GM23338 (cell line): ENCODE measurements around the gene OLFML1. TPM values are rescaled to one million over a fixed set of nuclear protein-coding genes. Genes with fewer than 3 reads are reported as not detected.

Experiments used
- ATAC-seq: fragments of 200-7000 bp; cut with Tn5 transposase; 3 replicates; pipeline ENCODE4 v1.9.1; 2020
- DNase-seq: peaks from one replicate; pipeline ENCODE4 v3.0.0-alpha.2; 2015; ENCODE audit warnings: low spot score
- H2AFZ ChIP-seq: fragments of 200-600 bp; sonication (generic); 2 replicates; pipeline ENCODE4 v1.8.0; 2016; ENCODE audit warnings: antibody characterized with exemption, mild to moderate bottlenecking, moderate library complexity
- H3F3A ChIP-seq: fragments of 200-600 bp; sonication (generic); replicated peaks from 2 replicates; pipeline ENCODE4 v1.8.0; 2017; ENCODE audit warnings: antibody characterized with exemption, mixed run types, low read depth
- H3K27ac ChIP-seq: fragments of 200-600 bp; sonication (generic); 2 replicates; pipeline ENCODE4 v1.6.1; 2016; ENCODE audit warnings: low read depth
- H3K27me3 ChIP-seq: fragments of 200-600 bp; sonication (generic); 2 replicates; pipeline ENCODE4 v1.8.0; 2016; ENCODE audit warnings: mild to moderate bottlenecking, mixed run types, moderate library complexity; ENCODE audit not compliant: insufficient read depth
- H3K36me3 ChIP-seq: fragments of 200-600 bp; sonication (generic); 2 replicates; pipeline ENCODE4 v1.8.0; 2016; ENCODE audit warnings: mild to moderate bottlenecking; ENCODE audit not compliant: insufficient read depth
- H3K4me1 ChIP-seq: fragments of 200-600 bp; sonication (generic); 2 replicates; pipeline ENCODE4 v1.8.0; 2016; ENCODE audit warnings: mild to moderate bottlenecking, moderate library complexity; ENCODE audit not compliant: insufficient read depth
- H3K4me2 ChIP-seq: fragments of 200-600 bp; sonication (generic); 2 replicates; pipeline ENCODE4 v1.7.1; 2017; ENCODE audit warnings: mixed run types
- H3K4me3 ChIP-seq: fragments of 200-600 bp; sonication (generic); 2 replicates; pipeline ENCODE4 v1.6.1; 2016; ENCODE audit warnings: mixed run types
- H3K79me2 ChIP-seq: fragments of 200-600 bp; sonication (generic); replicated peaks from 2 replicates; pipeline ENCODE4 v1.8.0; 2017; ENCODE audit warnings: mild to moderate bottlenecking; ENCODE audit not compliant: insufficient read depth
- H3K9me2 ChIP-seq: fragments of 200-600 bp; sonication (generic); 2 replicates; pipeline ENCODE4 v1.8.0; 2017; ENCODE audit not compliant: insufficient read depth
- H4K20me1 ChIP-seq: fragments of 200-600 bp; sonication (generic); replicated peaks from 2 replicates; pipeline ENCODE4 v1.8.0; 2017; ENCODE audit warnings: mild to moderate bottlenecking; ENCODE audit not compliant: insufficient read depth
- H3K27ac Mint-ChIP-seq: 2 replicates; pipeline ENCODE4 v1.8.0; 2020; ENCODE audit warnings: inconsistent platforms, mild to moderate bottlenecking, moderate library complexity, mixed read lengths
- H3K27me3 Mint-ChIP-seq: 3 replicates; pipeline ENCODE4 v1.8.0; 2022; ENCODE audit warnings: low read depth, mild to moderate bottlenecking, moderate library complexity, mixed read lengths, inconsistent platforms; ENCODE audit not compliant: insufficient read depth, poor library complexity
- H3K36me3 Mint-ChIP-seq: 3 replicates; pipeline ENCODE4 v1.8.0; 2021; ENCODE audit warnings: low read depth, mild to moderate bottlenecking, inconsistent platforms, moderate library complexity, mixed read lengths
- H3K4me1 Mint-ChIP-seq: 3 replicates; pipeline ENCODE4 v1.8.0; 2020; ENCODE audit warnings: mild to moderate bottlenecking, inconsistent platforms, mixed read lengths
- H3K4me3 Mint-ChIP-seq: 3 replicates; pipeline ENCODE4 v1.8.0; 2021; ENCODE audit warnings: moderate library complexity, mild to moderate bottlenecking, inconsistent platforms, mixed read lengths
- H3K9me3 Mint-ChIP-seq: 3 replicates; pipeline ENCODE4 v1.8.0; 2020; ENCODE audit warnings: moderate library complexity, mild to moderate bottlenecking, inconsistent platforms, mixed read lengths
- CREB1 ChIP-seq: fragments of 250-450 bp; sonication (Bioruptor Pico); IDR thresholded peaks from 2 replicates; pipeline ENCODE4 v1.5.0; 2020; ENCODE audit warnings: low read depth, mild to moderate bottlenecking, moderate library complexity
- CTCF ChIP-seq, 2 experiments: fragments of 200-600 bp in 1 of 2; sonication (generic) in 1 of 2; conservative IDR thresholded peaks; 2 replicates each; pipeline versions ENCODE4 v1.5.1 to v1.6.1; 2016 to 2017; ENCODE audit warnings: antibody characterized with exemption in 2 of 2, low read depth in 2 of 2, mild to moderate bottlenecking in 2 of 2, moderate library complexity in 1 of 2
- EZH2 ChIP-seq: fragments of 200-600 bp; sonication (generic); IDR thresholded peaks from one replicate; pipeline ENCODE4 v1.8.0; 2017; ENCODE audit warnings: antibody characterized with exemption, mild to moderate bottlenecking, low read depth; ENCODE audit not compliant: unreplicated experiment
- EZH2phosphoT487 ChIP-seq: fragments of 200-600 bp; sonication (generic); IDR thresholded peaks from one replicate; pipeline ENCODE4 v1.8.1; 2018; ENCODE audit warnings: antibody characterized with exemption; ENCODE audit not compliant: unreplicated experiment
- JUNB ChIP-seq: IDR thresholded peaks from one replicate; pipeline ENCODE4 v1.6.1; 2016; ENCODE audit warnings: antibody characterized with exemption; ENCODE audit not compliant: unreplicated experiment
- NANOG ChIP-seq: IDR thresholded peaks from 2 replicates; pipeline ENCODE4 v1.6.1; 2016; ENCODE audit warnings: antibody characterized with exemption, borderline replicate concordance
- POLR2AphosphoS5 ChIP-seq: IDR thresholded peaks from 2 replicates; pipeline ENCODE4 v1.6.1; 2016; ENCODE audit warnings: antibody characterized with exemption, low read depth
- STAT1 ChIP-seq: IDR thresholded peaks from one replicate; pipeline ENCODE4 v1.6.1; 2016; ENCODE audit warnings: antibody characterized with exemption; ENCODE audit not compliant: unreplicated experiment
- ZNF114 ChIP-seq: fragments of 250-450 bp; sonication (Bioruptor Pico); IDR thresholded peaks from 2 replicates; pipeline ENCODE4 v1.5.0; 2020; ENCODE audit warnings: mild to moderate bottlenecking, moderate library complexity
- ZNF331 ChIP-seq: fragments of 250-450 bp; sonication (Bioruptor Pico); IDR thresholded peaks from 2 replicates; pipeline ENCODE4 v1.5.0; 2020; ENCODE audit warnings: low read depth, mild to moderate bottlenecking, moderate library complexity
- polyA plus RNA-seq: library from polyadenylated mRNA; unstranded; fragments of >200 nt; fragmentation: Nextera tagmentation; extraction: Ambion mirVana; gene quantifications from 2 replicates; pipeline ENCODE4 v1.2.1, GENCODE V29; 2016
- total RNA-seq: library from RNA; depleted of rRNA; stranded (reverse); fragments of >200 nt; shearing (Covaris generic); gene quantifications from 2 replicates; pipeline ENCODE4 v1.2.3, GENCODE V29; 2014
- TF ChIP-seq, protein P1 (sequence below): fragments of 250-450 bp; sonication (Bioruptor Pico); IDR thresholded peaks from 2 replicates; pipeline ENCODE4 v1.5.0; 2020; ENCODE audit warnings: mild to moderate bottlenecking, moderate library complexity
- TF ChIP-seq, protein P2 (sequence below): IDR thresholded peaks from 2 replicates; pipeline ENCODE4 v1.6.1; 2016; ENCODE audit warnings: antibody characterized with exemption

The OLFML1 gene
- total and polyA plus RNA-seq, 2 experiments from 2014 or later: 0.21 TPM; not detected in 1

- TF ChIP-seq, protein P1, sequence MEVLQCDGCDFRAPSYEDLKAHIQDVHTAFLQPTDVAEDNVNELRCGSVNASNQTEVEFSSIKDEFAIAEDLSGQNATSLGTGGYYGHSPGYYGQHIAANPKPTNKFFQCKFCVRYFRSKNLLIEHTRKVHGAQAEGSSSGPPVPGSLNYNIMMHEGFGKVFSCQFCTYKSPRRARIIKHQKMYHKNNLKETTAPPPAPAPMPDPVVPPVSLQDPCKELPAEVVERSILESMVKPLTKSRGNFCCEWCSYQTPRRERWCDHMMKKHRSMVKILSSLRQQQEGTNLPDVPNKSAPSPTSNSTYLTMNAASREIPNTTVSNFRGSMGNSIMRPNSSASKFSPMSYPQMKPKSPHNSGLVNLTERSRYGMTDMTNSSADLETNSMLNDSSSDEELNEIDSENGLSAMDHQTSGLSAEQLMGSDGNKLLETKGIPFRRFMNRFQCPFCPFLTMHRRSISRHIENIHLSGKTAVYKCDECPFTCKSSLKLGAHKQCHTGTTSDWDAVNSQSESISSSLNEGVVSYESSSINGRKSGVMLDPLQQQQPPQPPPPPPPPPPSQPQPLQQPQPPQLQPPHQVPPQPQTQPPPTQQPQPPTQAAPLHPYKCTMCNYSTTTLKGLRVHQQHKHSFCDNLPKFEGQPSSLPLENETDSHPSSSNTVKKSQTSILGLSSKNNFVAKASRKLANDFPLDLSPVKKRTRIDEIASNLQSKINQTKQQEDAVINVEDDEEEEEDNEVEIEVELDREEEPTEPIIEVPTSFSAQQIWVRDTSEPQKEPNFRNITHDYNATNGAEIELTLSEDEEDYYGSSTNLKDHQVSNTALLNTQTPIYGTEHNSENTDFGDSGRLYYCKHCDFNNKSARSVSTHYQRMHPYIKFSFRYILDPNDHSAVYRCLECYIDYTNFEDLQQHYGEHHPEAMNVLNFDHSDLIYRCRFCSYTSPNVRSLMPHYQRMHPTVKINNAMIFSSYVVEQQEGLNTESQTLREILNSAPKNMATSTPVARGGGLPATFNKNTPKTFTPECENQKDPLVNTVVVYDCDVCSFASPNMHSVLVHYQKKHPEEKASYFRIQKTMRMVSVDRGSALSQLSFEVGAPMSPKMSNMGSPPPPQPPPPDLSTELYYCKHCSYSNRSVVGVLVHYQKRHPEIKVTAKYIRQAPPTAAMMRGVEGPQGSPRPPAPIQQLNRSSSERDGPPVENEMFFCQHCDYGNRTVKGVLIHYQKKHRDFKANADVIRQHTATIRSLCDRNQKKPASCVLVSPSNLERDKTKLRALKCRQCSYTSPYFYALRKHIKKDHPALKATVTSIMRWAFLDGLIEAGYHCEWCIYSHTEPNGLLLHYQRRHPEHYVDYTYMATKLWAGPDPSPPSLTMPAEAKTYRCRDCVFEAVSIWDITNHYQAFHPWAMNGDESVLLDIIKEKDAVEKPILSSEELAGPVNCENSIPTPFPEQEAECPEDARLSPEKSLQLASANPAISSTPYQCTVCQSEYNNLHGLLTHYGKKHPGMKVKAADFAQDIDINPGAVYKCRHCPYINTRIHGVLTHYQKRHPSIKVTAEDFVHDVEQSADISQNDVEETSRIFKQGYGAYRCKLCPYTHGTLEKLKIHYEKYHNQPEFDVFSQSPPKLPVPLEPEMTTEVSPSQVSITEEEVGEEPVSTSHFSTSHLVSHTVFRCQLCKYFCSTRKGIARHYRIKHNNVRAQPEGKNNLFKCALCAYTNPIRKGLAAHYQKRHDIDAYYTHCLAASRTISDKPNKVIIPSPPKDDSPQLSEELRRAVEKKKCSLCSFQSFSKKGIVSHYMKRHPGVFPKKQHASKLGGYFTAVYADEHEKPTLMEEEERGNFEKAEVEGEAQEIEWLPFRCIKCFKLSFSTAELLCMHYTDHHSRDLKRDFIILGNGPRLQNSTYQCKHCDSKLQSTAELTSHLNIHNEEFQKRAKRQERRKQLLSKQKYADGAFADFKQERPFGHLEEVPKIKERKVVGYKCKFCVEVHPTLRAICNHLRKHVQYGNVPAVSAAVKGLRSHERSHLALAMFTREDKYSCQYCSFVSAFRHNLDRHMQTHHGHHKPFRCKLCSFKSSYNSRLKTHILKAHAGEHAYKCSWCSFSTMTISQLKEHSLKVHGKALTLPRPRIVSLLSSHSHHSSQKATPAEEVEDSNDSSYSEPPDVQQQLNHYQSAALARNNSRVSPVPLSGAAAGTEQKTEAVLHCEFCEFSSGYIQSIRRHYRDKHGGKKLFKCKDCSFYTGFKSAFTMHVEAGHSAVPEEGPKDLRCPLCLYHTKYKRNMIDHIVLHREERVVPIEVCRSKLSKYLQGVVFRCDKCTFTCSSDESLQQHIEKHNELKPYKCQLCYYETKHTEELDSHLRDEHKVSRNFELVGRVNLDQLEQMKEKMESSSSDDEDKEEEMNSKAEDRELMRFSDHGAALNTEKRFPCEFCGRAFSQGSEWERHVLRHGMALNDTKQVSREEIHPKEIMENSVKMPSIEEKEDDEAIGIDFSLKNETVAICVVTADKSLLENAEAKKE (CRISPR knock-in tag): no peak
- TF ChIP-seq EZH2 (no peak), STAT1 (no peak), POLR2AphosphoS5 (no peak), ZNF114 (CRISPR knock-in tag) (no peak), ZNF331 (CRISPR knock-in tag) (no peak), JUNB (no peak)
Observed at GRCh38 chr11:7538466-7539454, 53.5 kb downstream of the OLFML1 start (continued).

DNA sequence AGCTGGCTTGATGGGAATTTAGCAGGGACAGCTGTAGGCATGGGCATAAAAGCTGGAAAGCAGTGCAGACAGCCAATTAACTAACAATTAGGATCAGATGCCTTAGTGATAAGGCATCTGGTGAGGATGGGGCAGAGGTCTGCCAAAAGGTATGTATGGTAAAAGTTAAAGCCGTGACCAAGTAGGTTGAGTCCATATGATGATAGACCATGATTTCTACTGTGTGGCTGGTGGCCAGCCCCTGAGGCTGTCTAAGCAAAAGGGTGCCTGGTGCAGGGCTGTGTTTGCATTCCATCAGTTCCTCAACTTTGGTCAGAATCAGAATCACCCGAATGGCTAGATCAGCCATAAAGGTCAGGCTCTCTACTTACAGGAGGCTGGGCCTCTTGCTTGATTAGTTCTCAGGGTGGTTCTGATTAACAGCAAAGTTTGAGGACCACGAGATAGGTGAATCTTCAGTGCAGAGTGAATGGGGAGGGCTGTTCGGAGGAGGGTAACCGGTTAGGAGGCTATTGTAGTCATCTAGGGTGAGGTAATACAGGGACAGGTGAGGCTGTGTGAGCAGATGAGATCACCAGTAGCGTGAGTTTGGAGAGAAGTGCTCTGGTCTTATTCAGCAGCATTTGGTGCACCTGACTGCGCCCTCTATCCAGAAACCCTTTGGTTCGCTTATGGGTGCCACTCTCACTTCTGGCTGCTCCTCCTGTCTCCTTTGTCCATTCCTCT is 55.7 kb downstream of the OLFML1 start:
- DNase-seq: no peak
- no peak overlapping the region for H3K27ac ChIP-seq
- Mint-ChIP-seq H3K9me3 (no peaks in the 10 kb centered on the region), H3K27me3 (peaks cover 8% of the 10 kb centered on the region), H3K4me1 (peaks cover 12% of the 10 kb centered on the region), H3K27ac (no peak overlapping the region), H3K36me3 (no peaks in the 10 kb centered on the region), H3K4me3 (no peak overlapping the region)
- no peaks in the 10 kb centered on the region for H3K36me3 ChIP-seq
- H3K79me2 ChIP-seq: no peaks in the 10 kb centered on the region
- no peaks in the 10 kb centered on the region for H3K27me3 ChIP-seq
- H4K20me1 ChIP-seq: no peaks in the 10 kb centered on the region
- H3K9me2 ChIP-seq: no peaks in the 10 kb centered on the region
- H3K4me3 ChIP-seq: no peak overlapping the region
- no peaks in the 10 kb centered on the region for H3F3A ChIP-seq
- H3K4me1 ChIP-seq: peaks cover 9% of the 10 kb centered on the region; the same call in 1 of the 2 replicates
- ATAC-seq: no peak
- H2AFZ ChIP-seq: no peak overlapping the region
- H3K4me2 ChIP-seq: no peak overlapping the region
- TF ChIP-seq ZNF331 (CRISPR knock-in tag): no peak
- no peak for TF ChIP-seq NANOG
- TF ChIP-seq CREB1 (CRISPR knock-in tag): no peak
- no peak for TF ChIP-seq CTCF (conservative IDR thresholded peaks at IDR 0.05; ENCODE audit: low read depth in 2 of 2)
- no peak for TF ChIP-seq EZH2phosphoT487
- TF ChIP-seq POLR2AphosphoS5: no peak
- TF ChIP-seq, protein P2, sequence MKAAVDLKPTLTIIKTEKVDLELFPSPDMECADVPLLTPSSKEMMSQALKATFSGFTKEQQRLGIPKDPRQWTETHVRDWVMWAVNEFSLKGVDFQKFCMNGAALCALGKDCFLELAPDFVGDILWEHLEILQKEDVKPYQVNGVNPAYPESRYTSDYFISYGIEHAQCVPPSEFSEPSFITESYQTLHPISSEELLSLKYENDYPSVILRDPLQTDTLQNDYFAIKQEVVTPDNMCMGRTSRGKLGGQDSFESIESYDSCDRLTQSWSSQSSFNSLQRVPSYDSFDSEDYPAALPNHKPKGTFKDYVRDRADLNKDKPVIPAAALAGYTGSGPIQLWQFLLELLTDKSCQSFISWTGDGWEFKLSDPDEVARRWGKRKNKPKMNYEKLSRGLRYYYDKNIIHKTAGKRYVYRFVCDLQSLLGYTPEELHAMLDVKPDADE: no peak
